Measurements from ENCODE around the gene P2RY14. TPM values are rescaled to one million over a fixed set of nuclear protein-coding genes. Genes with fewer than 3 reads are reported as not detected.

Gene P2RY14
- total RNA-seq, 1 donor from 2014 or later: not detected

GRCh38 chr3:151204530-151205402 is 73.6 kb downstream of the P2RY14 start:
- TF ChIP-seq, protein P1, sequence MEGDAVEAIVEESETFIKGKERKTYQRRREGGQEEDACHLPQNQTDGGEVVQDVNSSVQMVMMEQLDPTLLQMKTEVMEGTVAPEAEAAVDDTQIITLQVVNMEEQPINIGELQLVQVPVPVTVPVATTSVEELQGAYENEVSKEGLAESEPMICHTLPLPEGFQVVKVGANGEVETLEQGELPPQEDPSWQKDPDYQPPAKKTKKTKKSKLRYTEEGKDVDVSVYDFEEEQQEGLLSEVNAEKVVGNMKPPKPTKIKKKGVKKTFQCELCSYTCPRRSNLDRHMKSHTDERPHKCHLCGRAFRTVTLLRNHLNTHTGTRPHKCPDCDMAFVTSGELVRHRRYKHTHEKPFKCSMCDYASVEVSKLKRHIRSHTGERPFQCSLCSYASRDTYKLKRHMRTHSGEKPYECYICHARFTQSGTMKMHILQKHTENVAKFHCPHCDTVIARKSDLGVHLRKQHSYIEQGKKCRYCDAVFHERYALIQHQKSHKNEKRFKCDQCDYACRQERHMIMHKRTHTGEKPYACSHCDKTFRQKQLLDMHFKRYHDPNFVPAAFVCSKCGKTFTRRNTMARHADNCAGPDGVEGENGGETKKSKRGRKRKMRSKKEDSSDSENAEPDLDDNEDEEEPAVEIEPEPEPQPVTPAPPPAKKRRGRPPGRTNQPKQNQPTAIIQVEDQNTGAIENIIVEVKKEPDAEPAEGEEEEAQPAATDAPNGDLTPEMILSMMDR (IDR thresholded peaks at IDR 0.05): no peak
- no peak overlapping the region for H3K4me3 Mint-ChIP-seq (ENCODE audit: unreplicated experiment)
- no peaks in the 10 kb centered on the region for H3K27me3 Mint-ChIP-seq (ENCODE audit: low read depth)
- DNase-seq (ENCODE audit: low spot score): no peak
- no peak overlapping the region for H3K27ac Mint-ChIP-seq (ENCODE audit: unreplicated experiment)
- H3K4me1 Mint-ChIP-seq (ENCODE audit: low read depth): peaks cover 25% of the 10 kb centered on the region
- no peaks in the 10 kb centered on the region for H3K36me3 Mint-ChIP-seq (ENCODE audit: low read depth)
- no peaks in the 10 kb centered on the region for H3K9me3 Mint-ChIP-seq (ENCODE audit: low read depth)

- H3K27me3 Mint-ChIP-seq (ENCODE audit: low read depth): no peaks in the 10 kb centered on the region
- H3K36me3 Mint-ChIP-seq (ENCODE audit: low read depth): no peaks in the 10 kb centered on the region
- peaks cover 38% of the 10 kb centered on the region for H3K4me1 Mint-ChIP-seq (ENCODE audit: low read depth)
- TF ChIP-seq, protein P1 (IDR thresholded peaks at IDR 0.05): no peak
- no peak within 1 kb of the TSS for H3K27ac Mint-ChIP-seq (ENCODE audit: unreplicated experiment)
- no peak for DNase-seq (ENCODE audit: low spot score)
- H3K4me3 Mint-ChIP-seq (ENCODE audit: unreplicated experiment): no peak within 1 kb of the TSS
- no peaks in the 10 kb centered on the region for H3K9me3 Mint-ChIP-seq (ENCODE audit: low read depth)
Observed at GRCh38 chr3:151203051-151203420, 75.3 kb downstream of the P2RY14 start, which contains the start of gene GPR171. Gene GPR171 (minus strand): TSS chr3:151203216. CDS start chr3:151199386, 3,830 bp downstream.

GRCh38 chr3:151201051-151201730 is 77.2 kb downstream of the P2RY14 start:
- no peaks in the 10 kb centered on the region for H3K9me3 Mint-ChIP-seq (ENCODE audit: low read depth)
- peaks cover 35% of the 10 kb centered on the region for H3K4me1 Mint-ChIP-seq (ENCODE audit: low read depth)
- H3K27me3 Mint-ChIP-seq (ENCODE audit: low read depth): no peaks in the 10 kb centered on the region
- no peak for DNase-seq (ENCODE audit: low spot score)
- no peak overlapping the region for H3K27ac Mint-ChIP-seq (ENCODE audit: unreplicated experiment)
- no peak overlapping the region for H3K4me3 Mint-ChIP-seq (ENCODE audit: unreplicated experiment)
- H3K36me3 Mint-ChIP-seq (ENCODE audit: low read depth): no peaks in the 10 kb centered on the region
- TF ChIP-seq, protein P1 (IDR thresholded peaks at IDR 0.05): no peak

DNA sequence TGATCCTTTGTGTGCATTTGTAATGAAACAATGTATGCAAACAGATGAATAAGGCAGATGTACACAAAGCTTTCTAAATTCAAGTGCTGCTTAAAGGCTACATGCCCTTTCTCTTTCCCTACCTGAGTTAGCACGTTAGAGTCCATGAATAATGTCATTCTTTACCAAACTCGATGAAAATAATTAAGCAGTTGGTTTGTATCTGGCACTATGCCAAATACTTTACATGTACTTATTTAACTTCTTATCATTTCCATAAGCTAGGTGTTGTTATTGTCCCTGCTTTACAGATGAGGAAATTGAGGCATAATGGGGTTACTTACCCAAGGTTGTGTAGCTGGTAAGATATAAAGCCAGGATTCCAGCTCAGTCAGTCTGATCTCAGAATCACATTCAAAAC is 77.8 kb downstream of the P2RY14 start:
- DNase-seq (ENCODE audit: low spot score): no peak
- H3K27me3 Mint-ChIP-seq (ENCODE audit: low read depth): no peaks in the 10 kb centered on the region
- H3K4me3 Mint-ChIP-seq (ENCODE audit: unreplicated experiment): no peak overlapping the region
- TF ChIP-seq, protein P1 (IDR thresholded peaks at IDR 0.05): no peak
- H3K36me3 Mint-ChIP-seq (ENCODE audit: low read depth): no peaks in the 10 kb centered on the region
- H3K27ac Mint-ChIP-seq (ENCODE audit: unreplicated experiment): no peak overlapping the region
- no peaks in the 10 kb centered on the region for H3K9me3 Mint-ChIP-seq (ENCODE audit: low read depth)
- H3K4me1 Mint-ChIP-seq (ENCODE audit: low read depth): peaks cover 35% of the 10 kb centered on the region

Data from chondrocyte (in vitro differentiated cells).